ENCODE measurements around the gene OR6C4.

GRCh38 chr12:55582066-55582465, 32.7 kb downstream of the OR6C4 start:
- TF ChIP-seq CTCF (conservative IDR thresholded peaks at IDR 0.05; ENCODE audit: low read depth in 2 of 2) (no peak), NANOG (IDR thresholded peaks at IDR 0.05; ENCODE audit: borderline replicate concordance) (no peak)
